ENCODE measurements around the gene WDR59.

Gene WDR59

GRCh38 chr16:74868035-74868434, 116.9 kb downstream of the WDR59 start:
- no peak for DNase-seq (ENCODE audit: extremely low read depth, low read depth)
- TF ChIP-seq CTCF (IDR thresholded peaks at IDR 0.05; ENCODE audit: low read depth, low read length): no peak

GRCh38 chr16:74867281-74867849, 117.6 kb downstream of the WDR59 start:
- TF ChIP-seq CTCF (IDR thresholded peaks at IDR 0.05; ENCODE audit: low read depth, low read length): no peak
- no peak for DNase-seq (ENCODE audit: extremely low read depth, low read depth)

- DNase-seq (ENCODE audit: extremely low read depth, low read depth): no peak
- no peak for TF ChIP-seq CTCF (IDR thresholded peaks at IDR 0.05; ENCODE audit: low read depth, low read length)
Observed at GRCh38 chr16:74865922-74866598, 118.9 kb downstream of the WDR59 start.

DNA sequence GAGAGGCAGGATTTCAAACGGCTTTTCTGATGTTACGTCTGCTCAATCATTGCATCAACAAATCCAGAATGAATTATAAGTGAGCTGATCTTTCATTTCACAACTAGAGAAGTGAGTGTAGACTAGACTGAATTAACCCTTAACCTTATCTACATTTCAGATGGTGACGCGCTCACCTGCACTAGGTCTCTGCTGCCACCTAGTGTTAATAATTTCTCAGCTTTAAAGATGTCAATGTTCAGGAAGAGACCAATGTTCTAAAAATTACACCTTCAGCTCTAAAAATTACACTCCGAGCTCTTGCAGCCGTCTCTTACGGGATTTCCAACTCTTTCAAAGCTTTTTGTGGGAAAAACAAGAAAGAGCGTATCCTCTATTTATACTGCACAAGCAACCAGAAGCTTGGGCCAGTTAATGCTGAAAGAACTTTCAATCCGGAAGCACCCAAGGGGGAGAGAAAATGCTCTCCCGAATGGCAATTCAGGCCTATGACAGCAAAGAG, 122.1 kb downstream of the WDR59 start:
- peak; percentile 68 for TF ChIP-seq CTCF (IDR thresholded peaks at IDR 0.05; ENCODE audit: low read depth, low read length)
- DNase-seq (ENCODE audit: extremely low read depth, low read depth): no peak

- no peak for TF ChIP-seq CTCF (IDR thresholded peaks at IDR 0.05; ENCODE audit: low read depth, low read length)
- no peak for DNase-seq (ENCODE audit: extremely low read depth, low read depth)
Observed at GRCh38 chr16:74852500-74852875, 132.4 kb downstream of the WDR59 start.

DNA sequence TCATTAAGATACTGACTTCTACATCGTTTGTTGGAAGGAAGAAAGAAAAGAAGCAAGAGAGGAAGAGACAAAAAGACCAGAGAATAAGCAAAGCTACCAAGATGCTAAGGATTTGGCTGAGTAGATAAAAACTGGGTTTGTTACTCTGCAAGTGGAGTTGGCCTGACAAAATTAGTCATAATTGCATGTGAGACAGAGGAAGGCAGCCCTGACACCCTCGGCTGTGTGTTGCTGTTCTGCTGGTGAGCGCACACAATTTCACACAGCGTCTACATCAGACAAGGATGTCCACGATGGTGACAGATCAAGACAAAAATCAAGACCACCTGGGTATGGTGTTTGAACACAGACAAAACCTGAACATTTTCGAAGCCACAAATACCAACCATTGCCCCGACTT, 134.9 kb downstream of the WDR59 start:
- no peak for TF ChIP-seq CTCF (IDR thresholded peaks at IDR 0.05; ENCODE audit: low read depth, low read length)
- DNase-seq (ENCODE audit: extremely low read depth, low read depth): no peak

- TF ChIP-seq CTCF (IDR thresholded peaks at IDR 0.05; ENCODE audit: low read depth, low read length): no peak
- DNase-seq (ENCODE audit: extremely low read depth, low read depth): no peak
Observed at GRCh38 chr16:74847202-74847601, 137.7 kb downstream of the WDR59 start.

Measured in AG09319 (cell line).